Measurements from ENCODE around the gene PAPOLG. TPM values are rescaled to one million over a fixed set of nuclear protein-coding genes. Genes with fewer than 3 reads are reported as not detected.

PAPOLG gene
- total RNA-seq, 6 experiments from 2014 or later, result 6.6 to 10.0 (median 8.6) TPM

GRCh38 chr2:60820416-60821132 lies 64.5 kb downstream of the PAPOLG start:
- TF ChIP-seq CTCF (IDR thresholded peaks at IDR 0.05), result no peak
- Mint-ChIP-seq H3K27me3 (ENCODE audit: insufficient read depth) (peaks cover 35% of the 10 kb centered on the region), H3K27ac (no peak overlapping the region), H3K4me1 (ENCODE audit: low read depth) (no peaks in the 10 kb centered on the region), H3K9me3 (no peaks in the 10 kb centered on the region), H3K4me3 (no peak overlapping the region), H3K36me3 (ENCODE audit: low read depth) (no peaks in the 10 kb centered on the region)
- no peak for DNase-seq

- no peak for TF ChIP-seq CTCF (IDR thresholded peaks at IDR 0.05)
- no peaks in the 10 kb centered on the region for H3K9me3 Mint-ChIP-seq
- H3K36me3 Mint-ChIP-seq (ENCODE audit: low read depth), result no peaks in the 10 kb centered on the region
- no peak for DNase-seq
- H3K4me1 Mint-ChIP-seq (ENCODE audit: low read depth), result no peaks in the 10 kb centered on the region
- no peak overlapping the region for H3K4me3 Mint-ChIP-seq
- peaks cover 30% of the 10 kb centered on the region for H3K27me3 Mint-ChIP-seq (ENCODE audit: insufficient read depth)
- no peak overlapping the region for H3K27ac Mint-ChIP-seq
Measured at GRCh38 chr2:60821133-60821469, 65.0 kb downstream of the PAPOLG start.

DNA sequence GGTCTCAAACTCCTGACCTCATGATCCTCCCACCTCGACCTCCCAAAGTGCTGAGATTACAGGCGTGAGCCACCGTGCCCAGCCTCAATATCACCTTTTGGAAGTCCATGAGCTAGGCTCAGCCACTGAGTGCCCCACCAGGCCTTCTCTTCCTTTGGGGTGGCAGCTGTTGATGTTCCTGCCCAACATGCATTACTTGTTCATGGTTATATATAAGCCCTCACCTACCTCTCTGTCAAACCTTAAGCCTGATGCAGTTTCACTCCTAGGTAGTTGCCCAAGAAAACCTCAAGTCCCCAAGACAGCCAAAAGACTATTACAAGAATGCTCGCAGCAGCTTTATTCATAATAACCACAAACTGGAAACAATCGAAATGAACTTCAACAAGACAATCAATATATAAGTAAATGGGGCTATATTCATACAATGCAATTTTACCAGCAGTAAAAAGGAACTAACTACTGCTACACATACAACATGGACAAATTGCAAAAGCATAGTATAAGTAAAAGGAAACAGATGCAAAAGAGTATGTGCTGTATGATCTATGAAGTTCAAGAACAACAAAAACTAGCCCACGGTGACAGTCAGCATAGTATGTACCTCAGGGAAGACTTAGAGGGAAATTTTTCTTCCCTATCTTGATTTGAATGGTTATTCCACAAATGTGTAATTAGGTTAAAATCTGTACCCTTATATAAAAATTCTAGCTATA lies 65.7 kb downstream of the PAPOLG start:
- no peak for DNase-seq
- Mint-ChIP-seq H3K27ac (no peak overlapping the region), H3K4me1 (ENCODE audit: low read depth) (no peaks in the 10 kb centered on the region)

DNA sequence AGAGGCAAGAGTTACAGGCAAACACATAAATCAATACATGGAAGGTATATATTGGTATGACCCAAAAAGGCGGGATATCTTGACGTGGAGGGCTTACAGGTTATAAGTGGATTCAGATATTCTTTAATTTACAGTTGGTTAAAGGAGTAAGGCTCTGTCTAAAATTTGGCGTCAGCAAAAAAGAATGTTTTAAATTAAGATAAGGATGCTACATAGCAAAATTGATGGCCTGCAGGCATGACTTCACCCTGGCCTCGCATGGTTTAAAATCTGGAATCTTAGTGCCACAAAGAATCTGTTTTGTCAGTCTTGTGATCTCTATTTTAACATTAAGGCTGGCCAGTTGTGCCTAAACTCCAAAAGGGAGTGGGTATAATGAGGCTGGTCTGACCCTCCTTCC lies 66.9 kb downstream of the PAPOLG start:
- H3K4me1 Mint-ChIP-seq (ENCODE audit: low read depth), result no peaks in the 10 kb centered on the region
- peaks cover 29% of the 10 kb centered on the region for H3K27me3 Mint-ChIP-seq (ENCODE audit: insufficient read depth)
- DNase-seq, result no peak
- no peak for TF ChIP-seq CTCF (IDR thresholded peaks at IDR 0.05)
- H3K36me3 Mint-ChIP-seq (ENCODE audit: low read depth), result no peaks in the 10 kb centered on the region
- H3K9me3 Mint-ChIP-seq, result no peaks in the 10 kb centered on the region
- no peak overlapping the region for H3K27ac Mint-ChIP-seq
- no peak overlapping the region for H3K4me3 Mint-ChIP-seq

More for the DNA sequence above, 65.7 kb downstream of the PAPOLG start:
- Mint-ChIP-seq H3K27me3 (ENCODE audit: insufficient read depth) (peaks cover 31% of the 10 kb centered on the region), H3K4me3 (no peak overlapping the region), H3K36me3 (ENCODE audit: low read depth) (no peaks in the 10 kb centered on the region), H3K9me3 (no peaks in the 10 kb centered on the region)
- TF ChIP-seq CTCF (IDR thresholded peaks at IDR 0.05), result no peak

- no peak for DNase-seq
- Mint-ChIP-seq H3K4me1 (ENCODE audit: low read depth) (no peaks in the 10 kb centered on the region), H3K27me3 (ENCODE audit: insufficient read depth) (peaks cover 29% of the 10 kb centered on the region), H3K27ac (no peak overlapping the region), H3K4me3 (no peak overlapping the region), H3K9me3 (no peaks in the 10 kb centered on the region), H3K36me3 (ENCODE audit: low read depth) (no peaks in the 10 kb centered on the region)
- no peak for TF ChIP-seq CTCF (IDR thresholded peaks at IDR 0.05)
Measured at GRCh38 chr2:60823694-60824305, 67.7 kb downstream of the PAPOLG start.
